ENCODE measurements around the gene CTBP1.

The CTBP1 gene

GRCh38 chr4:1249731-1250526 is 999 bp upstream of the CTBP1 start:
- no peak for DNase-seq

GRCh38 chr4:1249148-1249730 is 309 bp upstream of the CTBP1 start:
- peak; percentile 75 to 87 for DNase-seq

GRCh38 chr4:1247864-1248244 is 1.1 kb downstream of the CTBP1 start:
- no peak for DNase-seq

- DNase-seq, result no peak
Measured at GRCh38 chr4:1246901-1247863, 1.7 kb downstream of the CTBP1 start.

GRCh38 chr4:1246111-1246881 is 2.6 kb downstream of the CTBP1 start:
- no peak for DNase-seq

- no peak for DNase-seq
Measured at GRCh38 chr4:1245481-1246051, 3.4 kb downstream of the CTBP1 start.

GRCh38 chr4:1244978-1245471 is 3.9 kb downstream of the CTBP1 start:
- no peak for DNase-seq

- DNase-seq, result no peak
Measured at GRCh38 chr4:1244081-1244977, 4.6 kb downstream of the CTBP1 start.

- no peak for DNase-seq
Measured at GRCh38 chr4:1243451-1244080, 5.4 kb downstream of the CTBP1 start.

- no peak for DNase-seq
Measured at GRCh38 chr4:1242506-1243450, 6.2 kb downstream of the CTBP1 start.

GRCh38 chr4:1241936-1242505 is 6.9 kb downstream of the CTBP1 start:
- DNase-seq, result no peak

- DNase-seq, result no peak
Measured at GRCh38 chr4:1241466-1241935, 7.4 kb downstream of the CTBP1 start.

GRCh38 chr4:1240721-1241465 is 8.0 kb downstream of the CTBP1 start:
- DNase-seq, result no peak

GRCh38 chr4:1239950-1240307 is 9.0 kb downstream of the CTBP1 start:
- DNase-seq, result no peak

- DNase-seq, result no peak
Measured at GRCh38 chr4:1239141-1239949, 9.6 kb downstream of the CTBP1 start.

GRCh38 chr4:1238676-1239000 is 10.3 kb downstream of the CTBP1 start:
- no peak for DNase-seq

- no peak for DNase-seq
Measured at GRCh38 chr4:1237981-1238675, 10.8 kb downstream of the CTBP1 start.

All from hippocampal formation (tissue), 2 donors.